ENCODE data around the gene DHODH. TPM values are rescaled to one million over a fixed set of nuclear protein-coding genes. Genes with fewer than 3 reads are reported as not detected.

Gene DHODH
- total and polyA plus RNA-seq, 2 of the 4 experiments (the other 2 are of a cell fraction): 3.2 to 4.1 TPM

DNA sequence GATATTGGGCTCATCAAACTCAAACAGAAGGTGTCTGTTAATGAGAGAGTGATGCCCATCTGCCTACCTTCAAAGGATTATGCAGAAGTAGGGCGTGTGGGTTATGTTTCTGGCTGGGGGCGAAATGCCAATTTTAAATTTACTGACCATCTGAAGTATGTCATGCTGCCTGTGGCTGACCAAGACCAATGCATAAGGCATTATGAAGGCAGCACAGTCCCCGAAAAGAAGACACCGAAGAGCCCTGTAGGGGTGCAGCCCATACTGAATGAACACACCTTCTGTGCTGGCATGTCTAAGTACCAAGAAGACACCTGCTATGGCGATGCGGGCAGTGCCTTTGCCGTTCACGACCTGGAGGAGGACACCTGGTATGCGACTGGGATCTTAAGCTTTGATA, 51.9 kb downstream of the DHODH start:
- no peaks in the 10 kb centered on the region for H3K79me1 ChIP-seq (ENCODE audit: low read depth in 1 of 2, low read length in 2 of 2)
- H3K36me3 ChIP-seq (ENCODE audit: control insufficient read depth, insufficient read depth, low read length): no peaks in the 10 kb centered on the region
- no peak overlapping the region for H3K4me3 ChIP-seq (ENCODE audit: insufficient read depth, low read depth, low read length)
- ChIA-PET CTCF (no interaction called here), POLR2A (ENCODE audit: unreplicated experiment) (no interaction called here)
- no peak for ATAC-seq (ENCODE audit: low read depth)
- H4K91ac ChIP-seq (ENCODE audit: insufficient read depth, low read depth, low read length): no peak overlapping the region
- H3K27ac ChIP-seq (ENCODE audit: insufficient read depth, low read length): no peak overlapping the region
- no peaks in the 10 kb centered on the region for H4K20me1 ChIP-seq (ENCODE audit: insufficient read depth, low read length)
- H3K4me2 ChIP-seq (ENCODE audit: low read depth, low read length): no peak overlapping the region
- in situ Hi-C loops (cut with MboI; ENCODE audit: low sequenced_read_pairs) (no loop called here), dilution Hi-C loops (cut with HindIII; ENCODE audit: low sequenced_read_pairs, unreplicated experiment) (no loop called here), intact Hi-C loops (cut with micrococcal nuclease) (no loop called here)
- no peak overlapping the region for H3K18ac ChIP-seq (ENCODE audit: low read depth, low read length)
- no peak overlapping the region for H2AK5ac ChIP-seq (ENCODE audit: low read depth, low read length)
- WGBS, 2 experiments (ENCODE audit: extremely low coverage in 2 of 2, insufficient read length in 1 of 2): 88% methylated on average over 6 of the region's 9 CpGs; no CpG with 5 or more reads in 1 of the 2 experiments
- peaks cover 4% of the 10 kb centered on the region; the same call in 1 of the 2 replicates for H3K27me3 ChIP-seq (ENCODE audit: control insufficient read depth, insufficient read depth, low read length)
- no peaks in the 10 kb centered on the region for H3K9me3 ChIP-seq (ENCODE audit: control insufficient read depth, insufficient read depth, low read length)
- H3K4ac ChIP-seq (ENCODE audit: low read depth, low read length): no peak overlapping the region
- H3K9ac ChIP-seq (ENCODE audit: low read depth, low read length): no peak overlapping the region
- H3K9me1 ChIP-seq (ENCODE audit: insufficient read depth, low read length): no peaks in the 10 kb centered on the region
- no peak overlapping the region for H2BK120ac ChIP-seq (ENCODE audit: low read depth, low read length)
- TF ChIP-seq BHLHE40 (IDR thresholded peaks at IDR 0.05; ENCODE audit: low read depth, low read length): no peak
- TF ChIP-seq, protein P1, sequence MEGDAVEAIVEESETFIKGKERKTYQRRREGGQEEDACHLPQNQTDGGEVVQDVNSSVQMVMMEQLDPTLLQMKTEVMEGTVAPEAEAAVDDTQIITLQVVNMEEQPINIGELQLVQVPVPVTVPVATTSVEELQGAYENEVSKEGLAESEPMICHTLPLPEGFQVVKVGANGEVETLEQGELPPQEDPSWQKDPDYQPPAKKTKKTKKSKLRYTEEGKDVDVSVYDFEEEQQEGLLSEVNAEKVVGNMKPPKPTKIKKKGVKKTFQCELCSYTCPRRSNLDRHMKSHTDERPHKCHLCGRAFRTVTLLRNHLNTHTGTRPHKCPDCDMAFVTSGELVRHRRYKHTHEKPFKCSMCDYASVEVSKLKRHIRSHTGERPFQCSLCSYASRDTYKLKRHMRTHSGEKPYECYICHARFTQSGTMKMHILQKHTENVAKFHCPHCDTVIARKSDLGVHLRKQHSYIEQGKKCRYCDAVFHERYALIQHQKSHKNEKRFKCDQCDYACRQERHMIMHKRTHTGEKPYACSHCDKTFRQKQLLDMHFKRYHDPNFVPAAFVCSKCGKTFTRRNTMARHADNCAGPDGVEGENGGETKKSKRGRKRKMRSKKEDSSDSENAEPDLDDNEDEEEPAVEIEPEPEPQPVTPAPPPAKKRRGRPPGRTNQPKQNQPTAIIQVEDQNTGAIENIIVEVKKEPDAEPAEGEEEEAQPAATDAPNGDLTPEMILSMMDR (conservative IDR thresholded peaks at IDR 0.05; ENCODE audit: low read depth, low read length): no peak
- TF ChIP-seq NFE2L2 (IDR thresholded peaks at IDR 0.05; ENCODE audit: low read depth, low read length): no peak
- TF ChIP-seq RCOR1 (IDR thresholded peaks at IDR 0.05; ENCODE audit: insufficient replicate concordance, low read length): no peak
- TF ChIP-seq MAFK (IDR thresholded peaks at IDR 0.05; ENCODE audit: low read depth, low read length): no peak
- no peak for TF ChIP-seq MAZ (IDR thresholded peaks at IDR 0.05; ENCODE audit: borderline replicate concordance, low read depth, low read length)
- no peak for TF ChIP-seq MXI1 (IDR thresholded peaks at IDR 0.05; ENCODE audit: borderline replicate concordance, low read depth, low read length)
- no peak for TF ChIP-seq POLR2A (IDR thresholded peaks at IDR 0.05; ENCODE audit: low read depth, low read length)
- no peak for TF ChIP-seq FOS (IDR thresholded peaks at IDR 0.05; ENCODE audit: low read depth, low read length)
- TF ChIP-seq USF2 (IDR thresholded peaks at IDR 0.05; ENCODE audit: low read depth, low read length): no peak
- TF ChIP-seq RFX5 (IDR thresholded peaks at IDR 0.05; ENCODE audit: low read depth, low read length): no peak
- no peak for TF ChIP-seq RAD21 (IDR thresholded peaks at IDR 0.05; ENCODE audit: low read length)
- no peak for TF ChIP-seq SMC3 (IDR thresholded peaks at IDR 0.05; ENCODE audit: low read depth, low read length)
- TF ChIP-seq, protein P2, sequence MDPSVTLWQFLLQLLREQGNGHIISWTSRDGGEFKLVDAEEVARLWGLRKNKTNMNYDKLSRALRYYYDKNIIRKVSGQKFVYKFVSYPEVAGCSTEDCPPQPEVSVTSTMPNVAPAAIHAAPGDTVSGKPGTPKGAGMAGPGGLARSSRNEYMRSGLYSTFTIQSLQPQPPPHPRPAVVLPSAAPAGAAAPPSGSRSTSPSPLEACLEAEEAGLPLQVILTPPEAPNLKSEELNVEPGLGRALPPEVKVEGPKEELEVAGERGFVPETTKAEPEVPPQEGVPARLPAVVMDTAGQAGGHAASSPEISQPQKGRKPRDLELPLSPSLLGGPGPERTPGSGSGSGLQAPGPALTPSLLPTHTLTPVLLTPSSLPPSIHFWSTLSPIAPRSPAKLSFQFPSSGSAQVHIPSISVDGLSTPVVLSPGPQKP (IDR thresholded peaks at IDR 0.05; ENCODE audit: borderline replicate concordance, low read depth, low read length): no peak
- no peak overlapping the region for H4K8ac ChIP-seq (ENCODE audit: low read depth in 2 of 2, low read length in 2 of 2)
- no peak overlapping the region for H3K23ac ChIP-seq (ENCODE audit: low read depth, low read length)
- no peak overlapping the region for H4K5ac ChIP-seq (ENCODE audit: low read depth, low read length)
- no peak overlapping the region for H3K14ac ChIP-seq (replicated peaks; ENCODE audit: low read depth, low read length)
- no peak overlapping the region for H2BK20ac ChIP-seq (ENCODE audit: low read depth, low read length)
- no peak overlapping the region for H2BK15ac ChIP-seq (ENCODE audit: low read depth, low read length)
- no peak for DNase-seq
- H3K56ac ChIP-seq (ENCODE audit: extremely low read depth, insufficient read depth, low read length): no peak overlapping the region
- no TSS peak for BruUV-seq (replicated peaks)
- H3K4me1 ChIP-seq (ENCODE audit: control insufficient read depth, insufficient read depth, low read length): no peaks in the 10 kb centered on the region
- no peak overlapping the region for H2AFZ ChIP-seq (replicated peaks; ENCODE audit: low read length, poor library complexity)
- no peak overlapping the region for H2BK5ac ChIP-seq (ENCODE audit: low read depth, low read length, poor library complexity, severe bottlenecking)
- no peak overlapping the region for H2AK9ac ChIP-seq (replicated peaks; ENCODE audit: low read depth, low read length, poor library complexity)
